Suprapubic skin (tissue), 4 donors: Measurements from ENCODE around the gene IKBKG. TPM values are rescaled to one million over a fixed set of nuclear protein-coding genes. Genes with fewer than 3 reads are reported as not detected.

Source experiments
- DNase-seq, 2 donors: peaks; one replicate each; pipeline ENCODE4 v3.0.0-alpha.2; 2019; ENCODE audit warnings: low spot score in 2 of 2
- H3K27ac ChIP-seq: fragments of 200-600 bp; sonication (generic); one replicate; pipeline ENCODE4 v1.5.1; 2019
- H3K27me3 ChIP-seq: fragments of 200-600 bp; sonication (generic); one replicate; pipeline ENCODE4 v1.5.1; 2019
- H3K36me3 ChIP-seq: fragments of 200-600 bp; sonication (generic); one replicate; pipeline ENCODE4 v1.5.1; 2019
- H3K4me1 ChIP-seq: fragments of 200-600 bp; sonication (generic); one replicate; pipeline ENCODE4 v1.5.1; 2019
- H3K4me3 ChIP-seq: fragments of 200-600 bp; sonication (generic); one replicate; pipeline ENCODE4 v1.5.1; 2019; ENCODE audit warnings: mild to moderate bottlenecking
- H3K9me3 ChIP-seq: fragments of 200-600 bp; sonication (generic); one replicate; pipeline ENCODE4 v1.5.1; 2019
- EP300 ChIP-seq: sonication (generic); formaldehyde crosslinking; IDR thresholded peaks from one replicate; pipeline ENCODE4 v1.6.1; 2017; ENCODE audit warnings: antibody characterized with exemption
- POLR2A ChIP-seq, 2 donors: fragments of 450-650 bp; IDR thresholded peaks; one replicate each; pipeline ENCODE4 v1.6.1; 2017; ENCODE audit warnings: antibody characterized with exemption in 2 of 2, mild to moderate bottlenecking in 2 of 2, moderate library complexity in 2 of 2
- POLR2AphosphoS5 ChIP-seq, 3 donors: sonication (generic); formaldehyde crosslinking; IDR thresholded peaks; one replicate each; pipeline ENCODE4 v1.6.1; 2017; ENCODE audit warnings: antibody characterized with exemption in 3 of 3
- WGBS: methylation state at CpG from one replicate; pipeline ENCODE4 v1.1.5; 2018; 5-methylcytosine and 5-hydroxymethylcytosine counted together
- total RNA-seq, 4 donors: library from RNA; depleted of rRNA; stranded (reverse); fragments of >200 nt; gene quantifications; one replicate each; pipeline ENCODE4 v1.1.0, GENCODE V29; 2016
- TF ChIP-seq, protein P1 (sequence below), 2 donors: fragments of 200-600 bp in 1 of 2; fragments of 450-650 bp in 1 of 2; sonication (generic) in 1 of 2; IDR thresholded peaks; one replicate each; pipeline ENCODE4 v1.5.1; 2016 to 2019; ENCODE audit warnings: antibody characterized with exemption in 2 of 2, mild to moderate bottlenecking in 1 of 2, moderate library complexity in 1 of 2

IKBKG gene
- total RNA-seq, 4 donors from 2014 or later = 13.1 to 18.3 (median 15.3) TPM

DNA sequence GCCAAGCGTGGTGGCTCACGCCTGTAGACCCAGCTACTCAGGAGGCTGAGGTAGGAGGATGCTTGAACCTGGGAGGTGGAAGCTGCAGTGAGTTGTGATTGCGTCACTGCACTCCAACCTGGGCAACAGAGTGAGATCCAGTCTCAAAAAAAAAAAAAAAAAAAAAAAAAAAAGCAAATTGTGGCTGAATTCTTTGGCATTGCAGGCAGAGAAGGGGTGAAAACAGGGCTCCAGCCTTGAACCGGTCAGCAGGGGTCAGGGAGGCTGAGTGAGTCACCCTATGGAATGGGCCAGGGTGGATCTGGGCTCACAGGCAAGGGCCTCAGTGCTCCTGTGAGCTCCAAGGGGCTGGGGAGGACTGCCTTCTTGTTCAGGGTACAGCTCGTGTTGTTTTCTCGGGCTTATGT lies 18.2 kb upstream of the IKBKG start:
- 77% methylated on average over 6 of the region's 6 CpGs for WGBS
- Histone ChIP-seq H3K27me3 (no peaks in the 10 kb centered on the region), H3K36me3 (peaks cover 14% of the 10 kb centered on the region), H3K27ac (no peak overlapping the region), H3K9me3 (no peaks in the 10 kb centered on the region), H3K4me1 (peaks cover 22% of the 10 kb centered on the region), H3K4me3 (no peak overlapping the region)
- TF ChIP-seq, protein P1, sequence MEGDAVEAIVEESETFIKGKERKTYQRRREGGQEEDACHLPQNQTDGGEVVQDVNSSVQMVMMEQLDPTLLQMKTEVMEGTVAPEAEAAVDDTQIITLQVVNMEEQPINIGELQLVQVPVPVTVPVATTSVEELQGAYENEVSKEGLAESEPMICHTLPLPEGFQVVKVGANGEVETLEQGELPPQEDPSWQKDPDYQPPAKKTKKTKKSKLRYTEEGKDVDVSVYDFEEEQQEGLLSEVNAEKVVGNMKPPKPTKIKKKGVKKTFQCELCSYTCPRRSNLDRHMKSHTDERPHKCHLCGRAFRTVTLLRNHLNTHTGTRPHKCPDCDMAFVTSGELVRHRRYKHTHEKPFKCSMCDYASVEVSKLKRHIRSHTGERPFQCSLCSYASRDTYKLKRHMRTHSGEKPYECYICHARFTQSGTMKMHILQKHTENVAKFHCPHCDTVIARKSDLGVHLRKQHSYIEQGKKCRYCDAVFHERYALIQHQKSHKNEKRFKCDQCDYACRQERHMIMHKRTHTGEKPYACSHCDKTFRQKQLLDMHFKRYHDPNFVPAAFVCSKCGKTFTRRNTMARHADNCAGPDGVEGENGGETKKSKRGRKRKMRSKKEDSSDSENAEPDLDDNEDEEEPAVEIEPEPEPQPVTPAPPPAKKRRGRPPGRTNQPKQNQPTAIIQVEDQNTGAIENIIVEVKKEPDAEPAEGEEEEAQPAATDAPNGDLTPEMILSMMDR (IDR thresholded peaks at IDR 0.05) = no peak
- TF ChIP-seq POLR2A (IDR thresholded peaks at IDR 0.05) (no peak), EP300 (no peak), POLR2AphosphoS5 (IDR thresholded peaks at IDR 0.05) (no peak)
- DNase-seq = no peak

DNA sequence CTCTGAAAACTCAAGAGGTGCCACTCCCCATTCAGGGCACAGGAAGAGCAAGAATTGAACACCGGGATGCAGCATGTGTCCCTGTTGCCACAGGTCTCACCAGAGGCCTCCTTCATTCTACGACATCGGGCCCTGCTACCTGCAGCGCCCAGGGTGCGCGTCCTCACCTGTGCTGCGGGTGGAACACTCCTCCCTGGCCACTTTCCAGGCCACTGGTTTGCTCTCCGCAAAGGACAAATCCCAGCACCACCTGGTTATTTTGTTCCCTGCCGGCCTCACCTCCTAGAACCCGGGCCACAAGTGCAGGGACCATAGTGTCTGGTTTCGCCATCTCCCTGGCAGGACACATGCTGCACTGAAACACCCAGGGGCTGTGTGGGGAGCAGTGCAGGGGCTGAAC lies 17.1 kb upstream of the IKBKG start:
- H3K36me3 ChIP-seq = peaks cover 14% of the 10 kb centered on the region
- no peak for DNase-seq
- no peaks in the 10 kb centered on the region for H3K9me3 ChIP-seq
- whole genome bisulfite sequencing = 74% methylated on average over 11 of the region's 11 CpGs
- no peaks in the 10 kb centered on the region for H3K27me3 ChIP-seq
- no peak overlapping the region for H3K27ac ChIP-seq
- TF ChIP-seq POLR2A (IDR thresholded peaks at IDR 0.05) = no peak
- TF ChIP-seq POLR2AphosphoS5 (IDR thresholded peaks at IDR 0.05) = no peak
- TF ChIP-seq, protein P1 (IDR thresholded peaks at IDR 0.05) = no peak
- no peak for TF ChIP-seq EP300
- H3K4me3 ChIP-seq = no peak overlapping the region
- peaks cover 25% of the 10 kb centered on the region for H3K4me1 ChIP-seq

DNA sequence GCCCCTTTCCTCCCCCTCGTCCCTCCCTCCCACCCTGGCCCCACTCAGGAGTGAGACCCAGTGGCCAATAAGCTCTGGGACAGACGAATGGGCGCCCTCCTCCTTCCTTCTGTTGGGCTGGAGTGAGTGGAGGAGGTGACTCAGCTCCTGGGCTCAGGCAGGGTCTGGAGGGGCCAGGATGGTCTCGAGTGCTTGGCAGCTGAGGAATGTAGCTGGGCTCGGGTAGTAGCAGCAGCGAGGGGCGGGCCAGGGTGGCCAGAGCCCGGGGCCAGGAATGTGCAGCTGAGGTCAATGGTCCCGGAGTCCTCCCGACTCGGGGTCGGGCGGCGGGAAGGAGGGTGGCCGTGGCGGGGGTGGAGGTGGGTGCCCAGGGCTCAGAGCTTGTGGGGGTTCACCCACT lies 15.8 kb upstream of the IKBKG start:
- Histone ChIP-seq H3K27ac (no peak overlapping the region), H3K36me3 (peaks cover 14% of the 10 kb centered on the region), H3K9me3 (no peaks in the 10 kb centered on the region), H3K4me1 (peaks cover 15% of the 10 kb centered on the region), H3K27me3 (no peaks in the 10 kb centered on the region), H3K4me3 (no peak overlapping the region)
- DNase-seq = no peak
- WGBS = 42% methylated on average over 3 of the region's 16 CpGs
- TF ChIP-seq POLR2A (IDR thresholded peaks at IDR 0.05) (no peak), EP300 (no peak), POLR2AphosphoS5 (IDR thresholded peaks at IDR 0.05) (no peak)
- TF ChIP-seq, protein P1 (IDR thresholded peaks at IDR 0.05) = no peak

DNA sequence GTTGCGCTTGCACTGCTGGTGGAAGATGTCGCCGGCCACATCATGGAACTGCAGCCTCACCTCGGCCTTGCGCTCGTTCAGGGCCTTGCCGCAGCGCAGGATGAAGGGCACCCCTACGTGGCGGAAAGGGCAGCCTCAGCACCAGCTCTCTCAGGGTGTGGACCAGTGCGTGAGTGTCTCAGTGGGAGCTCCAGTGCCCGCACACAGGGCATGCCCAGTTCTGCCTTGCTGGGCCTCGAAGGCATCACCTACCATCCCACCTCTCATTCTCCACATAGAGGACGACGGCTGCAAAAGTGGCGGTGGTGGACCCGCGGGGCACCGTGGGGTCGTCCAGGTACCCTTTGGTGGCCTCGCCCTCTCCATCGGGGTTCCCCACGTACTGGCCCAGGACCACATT lies 14.7 kb upstream of the IKBKG start:
- Histone ChIP-seq H3K36me3 (peaks cover 14% of the 10 kb centered on the region), H3K4me3 (no peak overlapping the region), H3K9me3 (no peaks in the 10 kb centered on the region), H3K27me3 (no peaks in the 10 kb centered on the region), H3K27ac (no peak overlapping the region), H3K4me1 (peaks cover 7% of the 10 kb centered on the region)
- no peak for DNase-seq
- no peak for TF ChIP-seq POLR2A (IDR thresholded peaks at IDR 0.05)
- no peak for TF ChIP-seq POLR2AphosphoS5 (IDR thresholded peaks at IDR 0.05)
- TF ChIP-seq, protein P1 (IDR thresholded peaks at IDR 0.05) = no peak
- no peak for TF ChIP-seq EP300
- WGBS = 93% methylated on average over 14 of the region's 23 CpGs

DNA sequence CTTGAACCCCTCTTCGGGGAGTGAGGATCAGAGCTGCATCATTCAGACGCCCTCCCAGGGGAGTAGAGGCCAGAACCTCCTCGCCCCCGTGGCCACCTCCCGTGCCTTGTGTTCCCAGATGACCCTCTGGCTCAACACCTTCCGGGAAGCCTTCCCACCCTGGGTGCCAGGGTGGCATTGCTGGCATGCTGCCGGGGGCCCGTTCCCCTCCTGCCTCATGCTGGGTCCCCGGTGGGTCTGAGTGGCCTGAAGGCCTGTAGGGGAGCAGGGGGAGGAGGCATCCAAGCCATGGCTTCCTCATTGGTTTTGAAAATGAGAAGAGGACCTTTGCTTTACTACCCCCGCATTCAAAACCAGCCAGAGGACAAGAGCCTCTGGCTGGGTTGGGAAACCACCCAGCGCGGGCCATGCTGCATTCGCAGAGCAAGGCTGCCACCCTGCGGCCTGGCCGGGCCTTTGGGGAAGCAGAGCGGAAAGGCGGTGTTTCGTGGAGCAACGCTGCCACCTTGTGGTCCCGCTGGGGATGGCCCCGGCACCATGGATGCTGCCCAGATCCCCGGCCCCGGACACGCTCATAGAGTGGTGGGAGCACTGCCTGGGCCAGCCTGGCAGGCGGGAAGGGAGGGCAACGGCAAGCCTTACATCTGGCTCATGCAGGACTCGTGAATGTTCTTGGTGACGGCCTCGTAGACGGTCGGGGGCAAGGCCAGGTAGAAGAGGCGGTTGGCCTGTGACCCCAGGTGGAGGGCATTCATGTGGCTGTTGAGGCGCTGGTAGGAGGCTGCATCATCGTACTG lies 12.7 kb upstream of the IKBKG start:
- H3K27me3 ChIP-seq = no peaks in the 10 kb centered on the region
- no peaks in the 10 kb centered on the region for H3K9me3 ChIP-seq
- H3K36me3 ChIP-seq = peaks cover 14% of the 10 kb centered on the region
- H3K4me1 ChIP-seq = peaks cover 7% of the 10 kb centered on the region
- TF ChIP-seq, protein P1 (IDR thresholded peaks at IDR 0.05) = peak; percentile 92 to 100
- TF ChIP-seq EP300 (no peak), POLR2A (IDR thresholded peaks at IDR 0.05) (no peak), POLR2AphosphoS5 (IDR thresholded peaks at IDR 0.05) (peak in 2 of 3 donors; percentile 61 to 69)
- H3K4me3 ChIP-seq = no peak overlapping the region
- no peak overlapping the region for H3K27ac ChIP-seq
- WGBS = 51% methylated on average over 17 of the region's 34 CpGs
- peak; percentile 91 to 92 for DNase-seq
